IPS-NIHi7 (cell line): ENCODE results near the gene VGLL4.
"Not testable (repeated sequence)": the region's sequence is repeated elsewhere in the genome, so short reads cannot be mapped to it uniquely, and the experiment has no call there.

Source experiments
- DNase-seq: peaks from one replicate; pipeline ENCODE4 v3.0.0; 2012; ENCODE audit warnings: mixed read lengths; ENCODE audit errors: extremely low spot score

The VGLL4 gene

GRCh38 chr3:11606865-11607440 is 36.8 kb downstream of the VGLL4 start:
- DNase-seq, result no peak

GRCh38 chr3:11606090-11606784 is 37.5 kb downstream of the VGLL4 start:
- DNase-seq, result no peak

GRCh38 chr3:11605398-11605797 is 38.3 kb downstream of the VGLL4 start:
- DNase-seq, result no peak

- no peak for DNase-seq
Observed at GRCh38 chr3:11604139-11604892, 39.4 kb downstream of the VGLL4 start.

GRCh38 chr3:11603628-11604027 is 40.1 kb downstream of the VGLL4 start:
- no peak for DNase-seq

- no peak for DNase-seq
Observed at GRCh38 chr3:11602886-11603527, 40.7 kb downstream of the VGLL4 start.

GRCh38 chr3:11602239-11602840 is 41.4 kb downstream of the VGLL4 start:
- no peak for DNase-seq

GRCh38 chr3:11601446-11602238 is 42.1 kb downstream of the VGLL4 start:
- DNase-seq, result no peak

GRCh38 chr3:11600501-11601282 is 43.0 kb downstream of the VGLL4 start:
- DNase-seq, result peak; percentile 55

- no peak for DNase-seq
Observed at GRCh38 chr3:11596387-11596786, 47.3 kb downstream of the VGLL4 start.

GRCh38 chr3:11595024-11595423 is 48.7 kb downstream of the VGLL4 start:
- not testable (repeated sequence) for DNase-seq

- no peak for DNase-seq
Observed at GRCh38 chr3:11593318-11594034, 50.2 kb downstream of the VGLL4 start.

- no peak for DNase-seq
Observed at GRCh38 chr3:11592445-11593298, 51.0 kb downstream of the VGLL4 start.

- DNase-seq, result peak; percentile 73
Observed at GRCh38 chr3:11591391-11592282, 52.1 kb downstream of the VGLL4 start.

- no peak for DNase-seq
Observed at GRCh38 chr3:11591002-11591355, 52.7 kb downstream of the VGLL4 start.

GRCh38 chr3:11589706-11590105 is 54.0 kb downstream of the VGLL4 start:
- no peak for DNase-seq

GRCh38 chr3:11588755-11589154 is 55.0 kb downstream of the VGLL4 start:
- DNase-seq, result no peak

GRCh38 chr3:11588338-11588737 is 55.4 kb downstream of the VGLL4 start:
- DNase-seq, result no peak
